D721Med (cell line): Measurements from ENCODE around the gene PYGO1.

Source experiments
- DNase-seq: peaks from one replicate; pipeline ENCODE4 v3.0.0; 2011; ENCODE audit warnings: low spot score; ENCODE audit not compliant: insufficient read length
- FAIRE-seq: peaks from 2 replicates; lab custom pipeline; 2011; peaks lifted over from hg19 to GRCh38; lab: Jason Lieb, UNC
- CTCF ChIP-seq: IDR thresholded peaks from 2 replicates; pipeline ENCODE4 v1.5.1; 2012; ENCODE audit warnings: mild to moderate bottlenecking, control low read depth; ENCODE audit not compliant: insufficient read depth; ENCODE audit errors: missing control alignments

PYGO1 gene

DNA sequence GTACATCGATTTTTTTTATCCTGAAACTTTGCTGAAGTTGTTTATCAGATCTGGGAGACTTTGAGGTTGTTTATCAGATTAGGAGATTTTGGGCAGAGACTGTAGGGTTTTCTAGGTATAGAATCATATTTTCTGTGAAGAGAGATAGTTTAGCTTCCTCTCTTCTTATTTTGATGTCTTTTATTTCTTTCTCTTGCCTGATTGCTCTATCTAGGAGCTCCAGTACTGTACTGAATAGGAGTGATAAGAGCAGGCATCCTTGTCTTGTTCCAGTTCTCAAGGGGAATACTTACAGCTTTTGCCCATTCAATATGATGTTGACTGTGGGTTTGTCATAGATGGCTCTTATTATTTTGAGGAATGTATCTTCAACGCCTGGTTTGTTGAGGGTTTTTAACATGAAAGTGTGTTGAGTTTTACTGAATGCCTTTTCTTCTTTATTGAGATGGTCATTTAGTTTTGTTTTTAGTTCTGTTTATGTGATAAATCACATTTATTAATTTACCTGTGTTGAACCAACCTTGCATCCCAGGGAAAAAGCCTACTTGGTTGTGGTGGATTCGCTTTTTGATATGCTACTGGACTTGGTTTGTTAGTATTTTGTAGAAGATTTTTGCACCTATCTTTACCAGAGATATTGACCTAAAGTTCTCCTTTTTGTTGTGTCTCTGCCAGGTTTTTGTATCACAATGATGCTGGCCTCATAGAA is 65.2 kb downstream of the PYGO1 start:
- DNase-seq (no peak), FAIRE-seq (no peak)
- TF ChIP-seq CTCF = no peak

GRCh38 chr15:55518641-55519040 is 69.5 kb downstream of the PYGO1 start:
- TF ChIP-seq CTCF = no peak
- FAIRE-seq = no peak

DNA sequence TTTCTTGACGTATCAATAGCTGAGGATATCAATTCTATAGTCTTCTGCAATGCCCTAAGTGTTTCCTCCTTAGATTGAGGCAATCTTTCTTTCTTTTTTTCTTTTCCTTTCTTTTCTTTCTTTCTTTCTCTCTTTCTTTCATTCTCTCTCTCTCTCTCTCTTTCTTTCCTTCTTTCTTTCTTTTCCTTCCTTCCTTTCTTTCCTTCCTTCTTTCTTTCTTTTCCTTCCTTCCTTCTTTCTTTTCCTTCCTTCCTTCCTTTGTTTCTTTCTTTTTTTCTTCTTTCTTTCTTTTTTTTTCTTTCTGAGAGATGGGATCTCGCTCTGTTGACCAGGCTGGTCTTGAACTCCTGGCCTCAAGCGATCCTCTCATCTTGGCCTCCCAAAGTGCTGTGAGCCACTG is 70.1 kb downstream of the PYGO1 start:
- DNase-seq (no peak), FAIRE-seq (no peak)
- TF ChIP-seq CTCF = no peak

More at GRCh38 chr15:55518641-55519040, 69.5 kb downstream of the PYGO1 start:
- DNase-seq = no peak

GRCh38 chr15:55515991-55516776 is 72.0 kb downstream of the PYGO1 start:
- FAIRE-seq (no peak), DNase-seq (no peak)
- TF ChIP-seq CTCF = no peak

DNA sequence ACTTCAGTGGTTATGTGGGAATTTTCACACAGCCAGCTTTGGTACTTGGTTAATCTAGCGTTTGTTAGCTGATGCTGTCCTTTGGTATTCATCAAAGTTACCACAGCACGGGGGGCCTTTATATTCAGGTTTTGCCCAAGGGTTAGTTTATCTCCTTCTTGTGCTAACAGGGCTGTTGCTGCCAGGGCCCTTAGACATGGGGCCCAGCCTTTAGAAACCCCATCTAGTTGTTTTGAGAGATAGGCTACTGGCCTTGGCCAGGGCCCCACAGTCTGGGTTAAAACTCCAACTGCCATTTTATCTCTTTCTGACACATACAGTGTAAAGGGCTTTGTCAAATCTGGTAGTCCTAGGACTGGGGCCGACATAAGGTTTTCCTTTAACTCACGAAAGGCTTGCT is 72.7 kb downstream of the PYGO1 start:
- no peak for TF ChIP-seq CTCF
- FAIRE-seq = no peak

GRCh38 chr15:55514414-55514850 is 73.7 kb downstream of the PYGO1 start:
- no peak for DNase-seq
- no peak for TF ChIP-seq CTCF
- FAIRE-seq = no peak

More for the DNA sequence above, 72.7 kb downstream of the PYGO1 start:
- no peak for DNase-seq
